OCI-LY3 (cell line): ENCODE results near the gene CDHR2.

ENCODE experiments used
- EZH2phosphoT487 ChIP-seq: fragments of 200-600 bp; shearing (Covaris generic); IDR thresholded peaks from 2 replicates; pipeline ENCODE4 v1.6.1; 2018; ENCODE audit warnings: antibody characterized with exemption, mixed run types, low read depth
- TF ChIP-seq, protein P1 (sequence below): fragments of 200-600, 300-600 bp; sonication (generic); IDR thresholded peaks from 2 replicates; pipeline ENCODE4 v1.5.1; 2014; ENCODE audit warnings: antibody characterized with exemption, low read length, low read depth

DNA sequence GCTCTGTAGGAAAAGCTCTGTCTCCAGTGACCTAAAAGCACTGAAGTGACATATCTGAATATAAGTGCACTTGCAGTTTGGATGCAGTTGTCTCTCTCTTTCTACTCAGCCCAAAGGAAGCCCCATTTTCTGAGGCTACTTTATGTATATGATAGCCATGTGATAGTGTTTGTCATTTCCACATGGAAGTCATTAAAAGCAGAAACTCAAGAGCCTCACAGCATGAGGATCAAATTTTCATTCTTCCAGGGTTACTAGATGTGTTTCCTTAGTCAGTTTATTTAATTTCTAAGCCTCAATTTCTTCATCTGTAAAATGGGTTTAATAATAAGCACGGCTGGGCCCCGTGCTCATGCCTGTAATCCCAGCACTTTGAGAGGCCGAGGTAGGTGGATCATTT, 48.6 kb upstream of the CDHR2 start:
- TF ChIP-seq, protein P1, sequence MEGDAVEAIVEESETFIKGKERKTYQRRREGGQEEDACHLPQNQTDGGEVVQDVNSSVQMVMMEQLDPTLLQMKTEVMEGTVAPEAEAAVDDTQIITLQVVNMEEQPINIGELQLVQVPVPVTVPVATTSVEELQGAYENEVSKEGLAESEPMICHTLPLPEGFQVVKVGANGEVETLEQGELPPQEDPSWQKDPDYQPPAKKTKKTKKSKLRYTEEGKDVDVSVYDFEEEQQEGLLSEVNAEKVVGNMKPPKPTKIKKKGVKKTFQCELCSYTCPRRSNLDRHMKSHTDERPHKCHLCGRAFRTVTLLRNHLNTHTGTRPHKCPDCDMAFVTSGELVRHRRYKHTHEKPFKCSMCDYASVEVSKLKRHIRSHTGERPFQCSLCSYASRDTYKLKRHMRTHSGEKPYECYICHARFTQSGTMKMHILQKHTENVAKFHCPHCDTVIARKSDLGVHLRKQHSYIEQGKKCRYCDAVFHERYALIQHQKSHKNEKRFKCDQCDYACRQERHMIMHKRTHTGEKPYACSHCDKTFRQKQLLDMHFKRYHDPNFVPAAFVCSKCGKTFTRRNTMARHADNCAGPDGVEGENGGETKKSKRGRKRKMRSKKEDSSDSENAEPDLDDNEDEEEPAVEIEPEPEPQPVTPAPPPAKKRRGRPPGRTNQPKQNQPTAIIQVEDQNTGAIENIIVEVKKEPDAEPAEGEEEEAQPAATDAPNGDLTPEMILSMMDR, result no peak
- no peak for TF ChIP-seq EZH2phosphoT487
